Sigmoid colon (tissue), 7 donors: ENCODE results near the gene SLC35F6. TPM values are rescaled to one million over a fixed set of nuclear protein-coding genes. Genes with fewer than 3 reads are reported as not detected.

Source experiments
- DNase-seq: peaks from one replicate; pipeline ENCODE4 v3.0.0-alpha.2; 2019
- H3K27ac ChIP-seq, 4 donors: fragments of 200-600 bp; sonication (generic); one replicate each; pipeline ENCODE4 v1.5.1; 2016 to 2019; ENCODE audit warnings: mild to moderate bottlenecking in 1 of 4
- H3K27me3 ChIP-seq, 3 donors: fragments of 200-600 bp; sonication (generic); one replicate each; pipeline ENCODE4 v1.5.1; 2019; ENCODE audit warnings: mild to moderate bottlenecking in 1 of 3
- H3K36me3 ChIP-seq, 4 donors: fragments of 200-600 bp; sonication (generic); one replicate each; pipeline ENCODE4 v1.5.1; 2016 to 2019
- H3K4me1 ChIP-seq, 4 donors: fragments of 200-600 bp; sonication (generic); one replicate each; pipeline ENCODE4 v1.5.1; 2017 to 2019
- H3K4me3 ChIP-seq, 4 donors: fragments of 200-600 bp; sonication (generic); one replicate each; pipeline ENCODE4 v1.5.1; 2017 to 2019; ENCODE audit warnings: mild to moderate bottlenecking in 2 of 4, moderate library complexity in 1 of 4
- H3K9me3 ChIP-seq, 4 donors: fragments of 200-600 bp in 3 of 4; sonication (generic) in 3 of 4; one replicate each; pipeline versions ENCODE4 v1.5.1 to v1.6.1; 2013 to 2019
- CTCF ChIP-seq, 4 experiments: fragments of 450-650 bp in 3 of 4; fragments of 200-600 bp in 1 of 4; IDR thresholded peaks; one replicate each; pipeline ENCODE4 v1.5.1; 2016 to 2019; ENCODE audit warnings: antibody characterized with exemption in 4 of 4, mild to moderate bottlenecking in 3 of 4, moderate library complexity in 2 of 4
- EP300 ChIP-seq, 4 donors: sonication (generic); formaldehyde crosslinking; IDR thresholded peaks; one replicate each; pipeline ENCODE4 v1.6.1; 2017; ENCODE audit warnings: antibody characterized with exemption in 4 of 4
- POLR2A ChIP-seq, 2 donors: fragments of 450-650 bp; IDR thresholded peaks; one replicate each; pipeline ENCODE4 v1.6.1; 2016; ENCODE audit warnings: antibody characterized with exemption in 2 of 2, mild to moderate bottlenecking in 2 of 2, moderate library complexity in 2 of 2
- POLR2AphosphoS5 ChIP-seq, 4 donors: sonication (generic); formaldehyde crosslinking; IDR thresholded peaks; one replicate each; pipeline ENCODE4 v1.6.1; 2017; ENCODE audit warnings: antibody characterized with exemption in 4 of 4
- whole genome bisulfite sequencing, 2 donors: extraction: QIAGEN DNeasy Blood & Tissue Kit; methylation state at CpG; one replicate each; pipeline ENCODE4 v1.1.7; 2013; 5-methylcytosine and 5-hydroxymethylcytosine counted together
- intact Hi-C: fragments of 100-400 bp; cut with DNase I; formaldehyde crosslinking; loops from one replicate; pipeline ENCODE4 v1.15.1; 2023
- polyA plus RNA-seq, 3 donors: library from polyadenylated mRNA; stranded (reverse); fragments of 200-250 nt; gene quantifications; one replicate each; pipeline ENCODE4 v1.2.3, GENCODE V29; 2013
- total RNA-seq, 4 donors: library from RNA; depleted of rRNA; stranded (reverse); fragments of >200 nt; gene quantifications; one replicate each; pipeline ENCODE4 v1.1.0, GENCODE V29; 2016
- donor health status: healthy with polysubstance abuse.
- donor health status: Bipolar disorder and iron deficiency.
- donor health status: healthy.

Gene SLC35F6
- total and polyA plus RNA-seq, 7 donors: 4.2 to 27.4 (median 23.1) TPM

GRCh38 chr2:26772064-26773001 lies 8.2 kb downstream of the SLC35F6 start:
- peak overlapping the region; percentile 71 to 80 (median 74) for H3K27ac ChIP-seq
- peaks cover 0 to 60% (median 46%) of the 10 kb centered on the region in 4 donors for H3K4me1 ChIP-seq
- H3K36me3 ChIP-seq: peaks cover 15 to 37% (median 22%) of the 10 kb centered on the region in 4 donors
- no peaks in the 10 kb centered on the region for H3K9me3 ChIP-seq
- DNase-seq: peak; percentile 98
- intact Hi-C loops: no loop called here
- TF ChIP-seq EP300 (IDR thresholded peaks at IDR 0.05): peak in 3 of 4 donors; percentile 62 to 94 (median 66)
- peak; percentile 63 to 92 (median 74) for TF ChIP-seq POLR2AphosphoS5 (IDR thresholded peaks at IDR 0.05)
- peak in 1 of 2 donors; percentile 10 for TF ChIP-seq POLR2A (IDR thresholded peaks at IDR 0.05)
- TF ChIP-seq CTCF (IDR thresholded peaks at IDR 0.05): no peak
- WGBS, 2 donors: 25 to 44% methylated on average over 13 of the region's 13 CpGs
- H3K4me3 ChIP-seq: no peak overlapping the region
- no peaks in the 10 kb centered on the region for H3K27me3 ChIP-seq

- DNase-seq: no peak
- no peak overlapping the region for H3K4me3 ChIP-seq
- H3K4me1 ChIP-seq: peaks cover 0 to 20% (median 19%) of the 10 kb centered on the region in 4 donors
- no peak for TF ChIP-seq EP300 (IDR thresholded peaks at IDR 0.05)
- no peak for TF ChIP-seq POLR2AphosphoS5 (IDR thresholded peaks at IDR 0.05)
- no peak for TF ChIP-seq CTCF (IDR thresholded peaks at IDR 0.05)
- TF ChIP-seq POLR2A (IDR thresholded peaks at IDR 0.05): no peak
- H3K27me3 ChIP-seq: no peaks in the 10 kb centered on the region
- H3K36me3 ChIP-seq: peaks cover 15 to 77% (median 36%) of the 10 kb centered on the region in 4 donors
- 94% methylated on average over 5 of the region's 5 CpGs for WGBS, 2 donors
- H3K9me3 ChIP-seq: no peaks in the 10 kb centered on the region
- no peak overlapping the region for H3K27ac ChIP-seq
- intact Hi-C loops: no loop called here
These were observed 12.2 kb downstream of the SLC35F6 start for GRCh38 chr2:26776195-26776800.

- no peak for DNase-seq
- peaks cover 0 to 2% (median 1%) of the 10 kb centered on the region in 4 donors for H3K4me1 ChIP-seq
- no peaks in the 10 kb centered on the region for H3K9me3 ChIP-seq
- intact Hi-C loops: no loop called here
- TF ChIP-seq POLR2A (IDR thresholded peaks at IDR 0.05) (no peak), POLR2AphosphoS5 (IDR thresholded peaks at IDR 0.05) (no peak), EP300 (IDR thresholded peaks at IDR 0.05) (no peak), CTCF (IDR thresholded peaks at IDR 0.05) (no peak)
- peaks cover 15 to 81% (median 36%) of the 10 kb centered on the region in 4 donors for H3K36me3 ChIP-seq
- no peaks in the 10 kb centered on the region for H3K27me3 ChIP-seq
- no peak overlapping the region for H3K4me3 ChIP-seq
- 97% methylated on average over 18 of the region's 18 CpGs for WGBS, 2 donors
- no peak overlapping the region for H3K27ac ChIP-seq
These were observed 14.0 kb downstream of the SLC35F6 start for GRCh38 chr2:26778098-26778497.

GRCh38 chr2:26778507-26778906 lies 14.4 kb downstream of the SLC35F6 start:
- Histone ChIP-seq H3K27ac (no peak overlapping the region), H3K27me3 (no peaks in the 10 kb centered on the region), H3K4me1 (no peaks in the 10 kb centered on the region), H3K4me3 (no peak overlapping the region), H3K36me3 (peaks cover 15 to 81% (median 36%) of the 10 kb centered on the region in 4 donors), H3K9me3 (no peaks in the 10 kb centered on the region)
- no peak for DNase-seq
- TF ChIP-seq POLR2A (IDR thresholded peaks at IDR 0.05) (no peak), POLR2AphosphoS5 (IDR thresholded peaks at IDR 0.05) (no peak), CTCF (IDR thresholded peaks at IDR 0.05) (no peak), EP300 (IDR thresholded peaks at IDR 0.05) (no peak)
- intact Hi-C loops: no loop called here
- 23 to 64% methylated on average over 3 of the region's 3 CpGs for WGBS, 2 donors
